ENCODE results near the gene FBXO42. TPM values are rescaled to one million over a fixed set of nuclear protein-coding genes. Genes with fewer than 3 reads are reported as not detected.

The FBXO42 gene
- total and polyA plus RNA-seq, 4 donors: 5.9 to 9.4 (median 6.5) TPM

DNA sequence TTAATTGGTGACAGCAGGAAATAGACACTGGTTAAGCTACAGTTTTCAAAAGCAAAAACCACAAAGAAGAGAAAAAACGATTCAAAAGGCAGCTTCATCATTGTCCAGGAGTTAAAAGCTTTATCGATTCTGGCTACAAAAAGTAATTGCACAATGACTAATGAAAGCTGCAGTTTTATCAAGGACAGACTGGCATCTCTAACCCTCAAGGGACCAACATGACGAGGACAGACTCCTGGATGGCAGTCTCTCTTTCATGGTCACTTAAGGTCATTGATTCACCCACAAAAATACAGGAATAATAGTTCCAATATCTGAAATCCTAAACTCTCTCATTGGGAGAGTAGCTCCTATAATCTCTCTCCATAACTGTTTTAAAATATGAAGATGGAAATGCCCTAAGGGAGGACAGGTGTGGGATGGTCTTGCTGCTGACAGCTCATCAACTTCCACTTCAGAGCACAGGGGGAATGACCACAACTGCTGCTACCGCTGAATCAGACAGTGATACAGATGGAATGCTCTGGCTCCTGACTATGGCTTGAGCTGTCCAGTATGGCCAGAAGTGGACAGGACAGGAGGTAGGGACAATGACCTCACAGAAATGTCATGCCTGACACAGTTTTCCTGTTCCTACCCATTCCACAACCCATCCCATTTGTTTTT, 97.9 kb downstream of the FBXO42 start (continued):
- TF ChIP-seq, protein P1, sequence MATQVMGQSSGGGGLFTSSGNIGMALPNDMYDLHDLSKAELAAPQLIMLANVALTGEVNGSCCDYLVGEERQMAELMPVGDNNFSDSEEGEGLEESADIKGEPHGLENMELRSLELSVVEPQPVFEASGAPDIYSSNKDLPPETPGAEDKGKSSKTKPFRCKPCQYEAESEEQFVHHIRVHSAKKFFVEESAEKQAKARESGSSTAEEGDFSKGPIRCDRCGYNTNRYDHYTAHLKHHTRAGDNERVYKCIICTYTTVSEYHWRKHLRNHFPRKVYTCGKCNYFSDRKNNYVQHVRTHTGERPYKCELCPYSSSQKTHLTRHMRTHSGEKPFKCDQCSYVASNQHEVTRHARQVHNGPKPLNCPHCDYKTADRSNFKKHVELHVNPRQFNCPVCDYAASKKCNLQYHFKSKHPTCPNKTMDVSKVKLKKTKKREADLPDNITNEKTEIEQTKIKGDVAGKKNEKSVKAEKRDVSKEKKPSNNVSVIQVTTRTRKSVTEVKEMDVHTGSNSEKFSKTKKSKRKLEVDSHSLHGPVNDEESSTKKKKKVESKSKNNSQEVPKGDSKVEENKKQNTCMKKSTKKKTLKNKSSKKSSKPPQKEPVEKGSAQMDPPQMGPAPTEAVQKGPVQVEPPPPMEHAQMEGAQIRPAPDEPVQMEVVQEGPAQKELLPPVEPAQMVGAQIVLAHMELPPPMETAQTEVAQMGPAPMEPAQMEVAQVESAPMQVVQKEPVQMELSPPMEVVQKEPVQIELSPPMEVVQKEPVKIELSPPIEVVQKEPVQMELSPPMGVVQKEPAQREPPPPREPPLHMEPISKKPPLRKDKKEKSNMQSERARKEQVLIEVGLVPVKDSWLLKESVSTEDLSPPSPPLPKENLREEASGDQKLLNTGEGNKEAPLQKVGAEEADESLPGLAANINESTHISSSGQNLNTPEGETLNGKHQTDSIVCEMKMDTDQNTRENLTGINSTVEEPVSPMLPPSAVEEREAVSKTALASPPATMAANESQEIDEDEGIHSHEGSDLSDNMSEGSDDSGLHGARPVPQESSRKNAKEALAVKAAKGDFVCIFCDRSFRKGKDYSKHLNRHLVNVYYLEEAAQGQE (IDR thresholded peaks at IDR 0.05): no peak
- TF ChIP-seq, protein P2, sequence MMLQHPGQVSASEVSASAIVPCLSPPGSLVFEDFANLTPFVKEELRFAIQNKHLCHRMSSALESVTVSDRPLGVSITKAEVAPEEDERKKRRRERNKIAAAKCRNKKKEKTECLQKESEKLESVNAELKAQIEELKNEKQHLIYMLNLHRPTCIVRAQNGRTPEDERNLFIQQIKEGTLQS (IDR thresholded peaks at IDR 0.05): no peak
- peak; percentile 24 for TF ChIP-seq SP1 (IDR thresholded peaks at IDR 0.05)

DNA sequence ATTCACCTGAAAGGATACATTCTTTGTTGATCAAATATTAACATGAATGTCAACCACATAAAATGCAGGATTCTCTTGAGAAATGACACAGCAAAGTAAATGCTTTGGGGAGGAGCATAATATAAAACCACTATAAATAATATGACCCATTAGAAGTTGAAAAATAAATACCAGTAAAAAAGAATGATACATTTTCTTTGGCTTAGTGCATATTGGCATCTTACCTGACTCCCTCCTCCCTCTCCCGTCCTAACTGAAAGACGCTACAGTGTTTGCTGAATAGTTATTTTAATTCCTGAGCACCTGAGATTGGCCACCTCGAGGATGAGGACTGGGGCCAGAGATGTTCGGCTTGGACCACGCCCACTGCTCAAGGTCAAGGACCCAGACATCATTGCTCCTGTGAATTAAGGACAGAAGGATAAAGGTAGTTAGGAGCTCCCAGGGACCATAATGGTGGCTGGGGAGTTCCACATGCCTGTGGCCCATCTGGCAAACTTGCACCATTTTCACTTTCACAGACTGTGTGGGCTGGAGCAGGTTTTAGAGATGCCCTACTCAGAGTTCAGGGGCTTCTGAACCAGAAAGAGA, 98.9 kb downstream of the FBXO42 start:
- DNase-seq (ENCODE audit: low spot score): no peak
- 89% methylated on average over 5 of the region's 5 CpGs for WGBS
- peaks cover 2 to 15% (median 14%) of the 10 kb centered on the region in 4 donors for H3K36me3 ChIP-seq (ENCODE audit: control insufficient read depth in 4 of 4, insufficient read depth in 3 of 4, low read depth in 1 of 4, low read length in 3 of 4)

More for the DNA sequence above, 98.9 kb downstream of the FBXO42 start:
- Histone ChIP-seq H3K27me3 (ENCODE audit: control insufficient read depth in 4 of 4, insufficient read depth in 4 of 4, low read length in 3 of 4) (no peaks in the 10 kb centered on the region), H3K27ac (ENCODE audit: low read depth in 1 of 2, low read length in 2 of 2) (no peak overlapping the region), H3K9me3 (ENCODE audit: control insufficient read depth in 4 of 4, low read length in 3 of 4) (no peaks in the 10 kb centered on the region), H3K9ac (ENCODE audit: low read depth in 1 of 2, low read length in 2 of 2) (no peak overlapping the region), H3K4me1 (ENCODE audit: control insufficient read depth in 4 of 4, insufficient read depth in 4 of 4, low read length in 3 of 4) (peaks cover 4 to 38% (median 34%) of the 10 kb centered on the region in 4 donors), H3K4me3 (ENCODE audit: low read depth in 1 of 3, low read length in 3 of 3) (no peak overlapping the region)
- TF ChIP-seq JUND (IDR thresholded peaks at IDR 0.05) (no peak), SP1 (IDR thresholded peaks at IDR 0.05) (no peak), FOXA1 (IDR thresholded peaks at IDR 0.05) (no peak), HNF4A (conservative IDR thresholded peaks at IDR 0.05) (no peak), NR2F2 (IDR thresholded peaks at IDR 0.05) (no peak), GABPA (IDR thresholded peaks at IDR 0.05 in 1 of 2, conservative IDR thresholded peaks at IDR 0.05 in 1 of 2) (no peak), RAD21 (IDR thresholded peaks at IDR 0.05) (no peak), RXRA (IDR thresholded peaks at IDR 0.05) (no peak), FOXA2 (IDR thresholded peaks at IDR 0.05) (no peak), HNF4G (IDR thresholded peaks at IDR 0.05) (no peak)
- TF ChIP-seq, protein P2 (IDR thresholded peaks at IDR 0.05): no peak
- TF ChIP-seq, protein P3, sequence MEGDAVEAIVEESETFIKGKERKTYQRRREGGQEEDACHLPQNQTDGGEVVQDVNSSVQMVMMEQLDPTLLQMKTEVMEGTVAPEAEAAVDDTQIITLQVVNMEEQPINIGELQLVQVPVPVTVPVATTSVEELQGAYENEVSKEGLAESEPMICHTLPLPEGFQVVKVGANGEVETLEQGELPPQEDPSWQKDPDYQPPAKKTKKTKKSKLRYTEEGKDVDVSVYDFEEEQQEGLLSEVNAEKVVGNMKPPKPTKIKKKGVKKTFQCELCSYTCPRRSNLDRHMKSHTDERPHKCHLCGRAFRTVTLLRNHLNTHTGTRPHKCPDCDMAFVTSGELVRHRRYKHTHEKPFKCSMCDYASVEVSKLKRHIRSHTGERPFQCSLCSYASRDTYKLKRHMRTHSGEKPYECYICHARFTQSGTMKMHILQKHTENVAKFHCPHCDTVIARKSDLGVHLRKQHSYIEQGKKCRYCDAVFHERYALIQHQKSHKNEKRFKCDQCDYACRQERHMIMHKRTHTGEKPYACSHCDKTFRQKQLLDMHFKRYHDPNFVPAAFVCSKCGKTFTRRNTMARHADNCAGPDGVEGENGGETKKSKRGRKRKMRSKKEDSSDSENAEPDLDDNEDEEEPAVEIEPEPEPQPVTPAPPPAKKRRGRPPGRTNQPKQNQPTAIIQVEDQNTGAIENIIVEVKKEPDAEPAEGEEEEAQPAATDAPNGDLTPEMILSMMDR (IDR thresholded peaks at IDR 0.05; ENCODE audit: low read depth, low read length, missing input control): no peak
- TF ChIP-seq, protein P1 (IDR thresholded peaks at IDR 0.05): no peak
